ENCODE data around the gene SPATS2L.

GRCh38 chr2:200405599-200406298 lies 99.3 kb downstream of the SPATS2L start:
- TF ChIP-seq CTCF (conservative IDR thresholded peaks at IDR 0.05; ENCODE audit: low read depth in 2 of 2) (no peak), STAT1 (IDR thresholded peaks at IDR 0.05; ENCODE audit: unreplicated experiment) (no peak), EZH2 (IDR thresholded peaks at IDR 0.05; ENCODE audit: low read depth, unreplicated experiment) (no peak), CREB1 (CRISPR knock-in tag; IDR thresholded peaks at IDR 0.05; ENCODE audit: low read depth) (no peak), EZH2phosphoT487 (IDR thresholded peaks at IDR 0.05; ENCODE audit: unreplicated experiment) (no peak), POLR2AphosphoS5 (IDR thresholded peaks at IDR 0.05; ENCODE audit: low read depth) (no peak)

All from GM23338 (cell line).